GM18951 (cell line): ENCODE data around the gene MUC21.
"Not testable (repeated sequence)": the region's sequence is repeated elsewhere in the genome, so short reads cannot be mapped to it uniquely, and the experiment has no call there.

ENCODE experiments used
- POLR2A ChIP-seq: IDR thresholded peaks from 4 replicates; pipeline ENCODE4 v1.6.1; 2011; ENCODE audit warnings: mild to moderate bottlenecking; ENCODE audit not compliant: insufficient read length, insufficient read depth; ENCODE audit errors: extremely low read depth
- in situ Hi-C: fragments of 300-500 bp; cut with MboI; formaldehyde crosslinking; loops from one replicate; pipeline ENCODE4 v1.12.0; 2022; ENCODE audit warnings: low sequenced_read_pairs, mixed read lengths, inconsistent platforms; ENCODE audit not compliant: unreplicated experiment

MUC21 gene

GRCh38 chr6:30981942-30982772 is 1.4 kb upstream of the MUC21 start:
- no peak for TF ChIP-seq POLR2A
- in situ Hi-C loops = no loop called here

- in situ Hi-C loops = no loop called here
- no peak for TF ChIP-seq POLR2A
Observed at GRCh38 chr6:30985490-30985889, 2.0 kb downstream of the MUC21 start.

- TF ChIP-seq POLR2A = no peak
- in situ Hi-C loops = no loop called here
Observed at GRCh38 chr6:30987304-30987703, 3.8 kb downstream of the MUC21 start.

GRCh38 chr6:30988209-30988825 is 4.8 kb downstream of the MUC21 start:
- no peak for TF ChIP-seq POLR2A
- in situ Hi-C loops = no loop called here

- no peak for TF ChIP-seq POLR2A
- in situ Hi-C loops = no loop called here
Observed at GRCh38 chr6:30990422-30991086, 7.0 kb downstream of the MUC21 start.

GRCh38 chr6:30991891-30992290 is 8.4 kb downstream of the MUC21 start:
- in situ Hi-C loops = no loop called here
- TF ChIP-seq POLR2A = no peak

- in situ Hi-C loops = no loop called here
Observed at GRCh38 chr6:30997301-30997700, 13.8 kb downstream of the MUC21 start.

GRCh38 chr6:30998785-30999184 is 15.3 kb downstream of the MUC21 start:
- TF ChIP-seq POLR2A = no peak
- in situ Hi-C loops = no loop called here

More at GRCh38 chr6:30997301-30997700, 13.8 kb downstream of the MUC21 start:
- TF ChIP-seq POLR2A = no peak

GRCh38 chr6:31000067-31000860 is 16.7 kb downstream of the MUC21 start:
- in situ Hi-C loops = not testable (repeated sequence)

GRCh38 chr6:31001281-31001888 is 17.9 kb downstream of the MUC21 start:
- in situ Hi-C loops = no loop called here
- no peak for TF ChIP-seq POLR2A

- in situ Hi-C loops = no loop called here
- TF ChIP-seq POLR2A = no peak
Observed at GRCh38 chr6:31002471-31002870, 19.0 kb downstream of the MUC21 start.

- in situ Hi-C loops = no loop called here
- TF ChIP-seq POLR2A = no peak
Observed at GRCh38 chr6:31004794-31005193, 21.3 kb downstream of the MUC21 start.

- in situ Hi-C loops = no loop called here
- TF ChIP-seq POLR2A = no peak
Observed at GRCh38 chr6:31005249-31006020, 21.9 kb downstream of the MUC21 start.
